ENCODE results near the gene SNX30. TPM values are rescaled to one million over a fixed set of nuclear protein-coding genes. Genes with fewer than 3 reads are reported as not detected.

SNX30 gene
- total and polyA plus RNA-seq, 4 donors: 1.8 to 13.5 (median 6.5) TPM

GRCh38 chr9:112852741-112853504 lies 102.4 kb downstream of the SNX30 start:
- DNase-seq (ENCODE audit: low spot score): no peak
- H3K9ac ChIP-seq (ENCODE audit: low read depth in 1 of 2, low read length in 2 of 2): no peak overlapping the region
- no peak overlapping the region for H3K27ac ChIP-seq (ENCODE audit: low read depth in 1 of 2, low read length in 2 of 2)
- WGBS: 68% methylated on average over 13 of the region's 13 CpGs
- TF ChIP-seq SP1 (IDR thresholded peaks at IDR 0.05) (no peak), YY1 (IDR thresholded peaks at IDR 0.05) (no peak), CTCF (IDR thresholded peaks at IDR 0.05; ENCODE audit: low read depth, low read length, missing input control) (no peak)
- TF ChIP-seq, protein P1, sequence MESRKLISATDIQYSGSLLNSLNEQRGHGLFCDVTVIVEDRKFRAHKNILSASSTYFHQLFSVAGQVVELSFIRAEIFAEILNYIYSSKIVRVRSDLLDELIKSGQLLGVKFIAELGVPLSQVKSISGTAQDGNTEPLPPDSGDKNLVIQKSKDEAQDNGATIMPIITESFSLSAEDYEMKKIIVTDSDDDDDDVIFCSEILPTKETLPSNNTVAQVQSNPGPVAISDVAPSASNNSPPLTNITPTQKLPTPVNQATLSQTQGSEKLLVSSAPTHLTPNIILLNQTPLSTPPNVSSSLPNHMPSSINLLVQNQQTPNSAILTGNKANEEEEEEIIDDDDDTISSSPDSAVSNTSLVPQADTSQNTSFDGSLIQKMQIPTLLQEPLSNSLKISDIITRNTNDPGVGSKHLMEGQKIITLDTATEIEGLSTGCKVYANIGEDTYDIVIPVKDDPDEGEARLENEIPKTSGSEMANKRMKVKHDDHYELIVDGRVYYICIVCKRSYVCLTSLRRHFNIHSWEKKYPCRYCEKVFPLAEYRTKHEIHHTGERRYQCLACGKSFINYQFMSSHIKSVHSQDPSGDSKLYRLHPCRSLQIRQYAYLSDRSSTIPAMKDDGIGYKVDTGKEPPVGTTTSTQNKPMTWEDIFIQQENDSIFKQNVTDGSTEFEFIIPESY (IDR thresholded peaks at IDR 0.05): no peak
- TF ChIP-seq, protein P2, sequence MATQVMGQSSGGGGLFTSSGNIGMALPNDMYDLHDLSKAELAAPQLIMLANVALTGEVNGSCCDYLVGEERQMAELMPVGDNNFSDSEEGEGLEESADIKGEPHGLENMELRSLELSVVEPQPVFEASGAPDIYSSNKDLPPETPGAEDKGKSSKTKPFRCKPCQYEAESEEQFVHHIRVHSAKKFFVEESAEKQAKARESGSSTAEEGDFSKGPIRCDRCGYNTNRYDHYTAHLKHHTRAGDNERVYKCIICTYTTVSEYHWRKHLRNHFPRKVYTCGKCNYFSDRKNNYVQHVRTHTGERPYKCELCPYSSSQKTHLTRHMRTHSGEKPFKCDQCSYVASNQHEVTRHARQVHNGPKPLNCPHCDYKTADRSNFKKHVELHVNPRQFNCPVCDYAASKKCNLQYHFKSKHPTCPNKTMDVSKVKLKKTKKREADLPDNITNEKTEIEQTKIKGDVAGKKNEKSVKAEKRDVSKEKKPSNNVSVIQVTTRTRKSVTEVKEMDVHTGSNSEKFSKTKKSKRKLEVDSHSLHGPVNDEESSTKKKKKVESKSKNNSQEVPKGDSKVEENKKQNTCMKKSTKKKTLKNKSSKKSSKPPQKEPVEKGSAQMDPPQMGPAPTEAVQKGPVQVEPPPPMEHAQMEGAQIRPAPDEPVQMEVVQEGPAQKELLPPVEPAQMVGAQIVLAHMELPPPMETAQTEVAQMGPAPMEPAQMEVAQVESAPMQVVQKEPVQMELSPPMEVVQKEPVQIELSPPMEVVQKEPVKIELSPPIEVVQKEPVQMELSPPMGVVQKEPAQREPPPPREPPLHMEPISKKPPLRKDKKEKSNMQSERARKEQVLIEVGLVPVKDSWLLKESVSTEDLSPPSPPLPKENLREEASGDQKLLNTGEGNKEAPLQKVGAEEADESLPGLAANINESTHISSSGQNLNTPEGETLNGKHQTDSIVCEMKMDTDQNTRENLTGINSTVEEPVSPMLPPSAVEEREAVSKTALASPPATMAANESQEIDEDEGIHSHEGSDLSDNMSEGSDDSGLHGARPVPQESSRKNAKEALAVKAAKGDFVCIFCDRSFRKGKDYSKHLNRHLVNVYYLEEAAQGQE (IDR thresholded peaks at IDR 0.05): no peak
- H3K4me1 ChIP-seq (ENCODE audit: control insufficient read depth in 4 of 4, insufficient read depth in 4 of 4, low read length in 3 of 4): no peaks in the 10 kb centered on the region
- H3K27me3 ChIP-seq (ENCODE audit: control insufficient read depth in 4 of 4, insufficient read depth in 4 of 4, low read length in 3 of 4): no peaks in the 10 kb centered on the region
- no peaks in the 10 kb centered on the region for H3K9me3 ChIP-seq (ENCODE audit: control insufficient read depth in 4 of 4, low read length in 3 of 4)
- H3K4me3 ChIP-seq (ENCODE audit: low read depth in 1 of 3, low read length in 3 of 3): no peak overlapping the region
- H3K36me3 ChIP-seq (ENCODE audit: control insufficient read depth in 4 of 4, insufficient read depth in 3 of 4, low read depth in 1 of 4, low read length in 3 of 4): peaks cover 0 to 4% (median 1%) of the 10 kb centered on the region in 4 donors

DNA sequence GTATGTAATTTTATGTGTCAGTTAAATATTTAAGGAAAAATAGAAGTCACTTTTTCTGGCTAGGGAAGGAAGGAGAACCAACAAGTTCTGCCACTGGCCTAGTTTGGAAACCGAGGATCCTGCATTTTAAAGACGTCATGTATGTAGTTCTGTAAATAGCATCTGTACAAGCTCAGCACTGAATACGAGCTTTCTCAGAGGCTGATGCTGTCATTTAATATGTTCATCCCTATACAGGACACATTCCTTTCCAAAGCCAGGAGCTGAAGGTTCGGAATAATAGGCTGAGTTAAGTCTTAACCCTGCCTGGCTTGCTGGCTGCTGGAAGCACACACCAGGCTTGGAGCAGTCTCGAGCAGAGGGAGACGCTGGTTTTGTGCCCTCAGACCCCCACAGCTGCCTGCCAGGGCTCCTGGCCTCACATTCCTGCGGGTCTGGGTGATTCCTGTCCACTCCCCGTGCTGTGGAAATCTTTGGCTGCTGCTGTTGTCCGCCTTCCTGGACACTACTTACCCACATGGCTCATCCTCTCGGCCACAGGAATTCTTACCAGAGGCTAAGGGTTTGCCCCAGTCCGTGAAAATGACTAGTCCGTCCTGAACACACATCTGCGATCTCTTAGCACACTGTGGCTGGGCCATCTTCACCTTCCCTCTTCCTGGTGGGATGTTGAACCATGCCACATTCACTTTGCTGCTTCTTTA lies 103.5 kb downstream of the SNX30 start:
- no peak for DNase-seq (ENCODE audit: low spot score)
- Histone ChIP-seq H3K9ac (ENCODE audit: low read depth in 1 of 2, low read length in 2 of 2) (no peak overlapping the region), H3K4me3 (ENCODE audit: low read depth in 1 of 3, low read length in 3 of 3) (no peak overlapping the region), H3K4me1 (ENCODE audit: control insufficient read depth in 4 of 4, insufficient read depth in 4 of 4, low read length in 3 of 4) (peaks cover 0 to 3% (median 1%) of the 10 kb centered on the region in 4 donors), H3K9me3 (ENCODE audit: control insufficient read depth in 4 of 4, low read length in 3 of 4) (no peaks in the 10 kb centered on the region), H3K36me3 (ENCODE audit: control insufficient read depth in 4 of 4, insufficient read depth in 3 of 4, low read depth in 1 of 4, low read length in 3 of 4) (peaks cover 0 to 4% (median 1%) of the 10 kb centered on the region in 4 donors), H3K27ac (ENCODE audit: low read depth in 1 of 2, low read length in 2 of 2) (no peak overlapping the region), H3K27me3 (ENCODE audit: control insufficient read depth in 4 of 4, insufficient read depth in 4 of 4, low read length in 3 of 4) (no peaks in the 10 kb centered on the region)
- 88% methylated on average over 13 of the region's 13 CpGs for WGBS
- TF ChIP-seq CTCF (IDR thresholded peaks at IDR 0.05; ENCODE audit: low read depth, low read length, missing input control): no peak
- TF ChIP-seq HNF4G (IDR thresholded peaks at IDR 0.05): no peak
- TF ChIP-seq ATF3 (IDR thresholded peaks at IDR 0.05): no peak
- TF ChIP-seq NR2F2 (IDR thresholded peaks at IDR 0.05): no peak
- no peak for TF ChIP-seq GABPA (IDR thresholded peaks at IDR 0.05 in 1 of 2, conservative IDR thresholded peaks at IDR 0.05 in 1 of 2)
- no peak for TF ChIP-seq RXRA (IDR thresholded peaks at IDR 0.05)
- TF ChIP-seq TAF1 (conservative IDR thresholded peaks at IDR 0.05): no peak
- TF ChIP-seq RAD21 (IDR thresholded peaks at IDR 0.05): no peak
- TF ChIP-seq FOXA1 (IDR thresholded peaks at IDR 0.05): no peak
- TF ChIP-seq JUND (IDR thresholded peaks at IDR 0.05): no peak
- no peak for TF ChIP-seq SP1 (IDR thresholded peaks at IDR 0.05)
- TF ChIP-seq, protein P2 (IDR thresholded peaks at IDR 0.05): no peak
- no peak for TF ChIP-seq EGR1 (IDR thresholded peaks at IDR 0.05; ENCODE audit: low read depth in 2 of 2)

Measured in liver (tissue), 9 donors.